HUES6 (cell line): Measurements from ENCODE around the gene HTT.

Experiments
- H3K27ac ChIP-seq: 2 replicates; pipeline ENCODE4 v1.7.0; 2013; ENCODE audit warnings: low read depth, mild to moderate bottlenecking, low read length, inconsistent platforms
- H3K27me3 ChIP-seq: 2 replicates; pipeline ENCODE4 v1.6.1; 2013; ENCODE audit warnings: low read length; ENCODE audit not compliant: control insufficient read depth, insufficient read depth
- H3K36me3 ChIP-seq: 2 replicates; pipeline ENCODE4 v1.6.1; 2013; ENCODE audit warnings: low read length; ENCODE audit not compliant: control insufficient read depth, insufficient read depth
- H3K4me1 ChIP-seq: 2 replicates; pipeline ENCODE4 v1.6.1; 2013; ENCODE audit warnings: low read length; ENCODE audit not compliant: control insufficient read depth, insufficient read depth
- H3K4me3 ChIP-seq: 2 replicates; pipeline ENCODE4 v1.5.1; 2013; ENCODE audit warnings: low read depth, low read length
- H3K9ac ChIP-seq: one replicate; pipeline ENCODE4 v1.6.1; 2013; ENCODE audit warnings: mild to moderate bottlenecking, low read length
- H3K9me3 ChIP-seq: 2 replicates; pipeline ENCODE4 v1.6.1; 2013; ENCODE audit warnings: low read depth, low read length; ENCODE audit not compliant: control insufficient read depth, insufficient read depth

The HTT gene

DNA sequence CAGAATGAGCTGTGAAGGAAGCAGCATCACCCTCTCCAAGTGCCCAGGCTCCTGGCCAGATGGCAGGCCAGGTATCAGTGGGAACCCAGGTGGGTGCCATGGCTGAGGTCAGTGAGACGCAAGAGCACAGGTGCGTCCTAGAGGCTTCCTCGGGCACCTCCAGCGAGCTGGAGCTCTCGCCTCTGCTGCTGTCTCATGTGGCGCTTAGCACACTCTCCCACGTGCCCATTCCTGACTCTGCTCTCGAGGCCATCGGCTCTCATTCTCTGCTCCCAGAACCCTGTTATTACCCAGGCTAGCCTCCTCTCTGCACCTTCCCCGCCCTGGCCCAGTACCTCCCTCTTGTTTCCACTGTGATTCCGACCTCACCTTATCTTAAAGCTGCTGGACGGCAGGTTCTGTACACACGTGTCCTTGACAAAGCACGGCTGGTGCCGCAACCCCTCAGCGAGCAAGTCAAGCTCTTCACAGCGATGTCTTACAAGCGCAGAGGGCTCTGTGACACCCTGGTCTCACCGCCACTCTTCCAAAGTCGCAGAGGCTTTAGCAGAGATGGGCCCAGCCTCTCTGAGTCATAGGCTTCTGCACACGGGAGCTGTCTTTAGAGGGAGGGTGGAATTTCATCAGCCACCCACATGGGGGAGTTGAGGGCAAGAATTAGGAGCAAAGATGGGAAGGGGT, 159.1 kb downstream of the HTT start:
- Histone ChIP-seq H3K9ac (no peak overlapping the region), H3K4me1 (peaks cover 11% of the 10 kb centered on the region), H3K27ac (no peak overlapping the region), H3K4me3 (no peak overlapping the region), H3K27me3 (peaks cover 4% of the 10 kb centered on the region; the same call in 1 of the 2 replicates), H3K9me3 (no peaks in the 10 kb centered on the region), H3K36me3 (peaks cover 88% of the 10 kb centered on the region)

GRCh38 chr4:3234171-3235029, 159.9 kb downstream of the HTT start:
- Histone ChIP-seq H3K27ac (no peak overlapping the region), H3K9me3 (no peaks in the 10 kb centered on the region), H3K27me3 (peaks cover 4% of the 10 kb centered on the region; the same call in 1 of the 2 replicates), H3K36me3 (peaks cover 87% of the 10 kb centered on the region), H3K4me3 (no peak overlapping the region), H3K9ac (no peak overlapping the region), H3K4me1 (peaks cover 11% of the 10 kb centered on the region)

- Histone ChIP-seq H3K36me3 (peaks cover 87% of the 10 kb centered on the region), H3K9ac (no peak overlapping the region), H3K4me1 (peaks cover 11% of the 10 kb centered on the region), H3K27ac (no peak overlapping the region), H3K27me3 (peaks cover 4% of the 10 kb centered on the region; the same call in 1 of the 2 replicates), H3K4me3 (no peak overlapping the region), H3K9me3 (no peaks in the 10 kb centered on the region)
Measured at GRCh38 chr4:3235030-3235345, 160.5 kb downstream of the HTT start.

DNA sequence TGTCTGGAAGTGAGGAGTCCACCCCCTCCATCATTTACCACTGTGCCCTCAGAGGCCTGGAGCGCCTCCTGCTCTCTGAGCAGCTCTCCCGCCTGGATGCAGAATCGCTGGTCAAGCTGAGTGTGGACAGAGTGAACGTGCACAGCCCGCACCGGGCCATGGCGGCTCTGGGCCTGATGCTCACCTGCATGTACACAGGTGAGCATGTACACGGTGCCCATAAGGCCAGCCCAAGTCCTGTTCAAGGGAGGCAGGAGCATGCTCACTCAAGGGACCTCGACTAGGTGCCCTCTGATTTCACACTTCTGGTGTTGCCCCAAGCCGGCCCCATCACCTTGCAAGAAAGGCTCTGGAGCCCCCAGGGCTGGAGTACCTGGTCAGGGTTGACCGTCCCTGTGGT, 161.1 kb downstream of the HTT start:
- no peak overlapping the region for H3K9ac ChIP-seq
- peaks cover 4% of the 10 kb centered on the region; the same call in 1 of the 2 replicates for H3K27me3 ChIP-seq
- H3K27ac ChIP-seq: no peak overlapping the region
- H3K4me1 ChIP-seq: peaks cover 11% of the 10 kb centered on the region
- no peaks in the 10 kb centered on the region for H3K9me3 ChIP-seq
- no peak overlapping the region for H3K4me3 ChIP-seq
- peaks cover 87% of the 10 kb centered on the region for H3K36me3 ChIP-seq

- no peak overlapping the region for H3K9ac ChIP-seq
- no peak overlapping the region for H3K4me3 ChIP-seq
- no peak overlapping the region for H3K27ac ChIP-seq
- H3K36me3 ChIP-seq: peaks cover 87% of the 10 kb centered on the region
- no peaks in the 10 kb centered on the region for H3K9me3 ChIP-seq
- peaks cover 13% of the 10 kb centered on the region for H3K4me1 ChIP-seq
- peaks cover 4% of the 10 kb centered on the region; the same call in 1 of the 2 replicates for H3K27me3 ChIP-seq
Measured at GRCh38 chr4:3236326-3236878, 161.9 kb downstream of the HTT start.

DNA sequence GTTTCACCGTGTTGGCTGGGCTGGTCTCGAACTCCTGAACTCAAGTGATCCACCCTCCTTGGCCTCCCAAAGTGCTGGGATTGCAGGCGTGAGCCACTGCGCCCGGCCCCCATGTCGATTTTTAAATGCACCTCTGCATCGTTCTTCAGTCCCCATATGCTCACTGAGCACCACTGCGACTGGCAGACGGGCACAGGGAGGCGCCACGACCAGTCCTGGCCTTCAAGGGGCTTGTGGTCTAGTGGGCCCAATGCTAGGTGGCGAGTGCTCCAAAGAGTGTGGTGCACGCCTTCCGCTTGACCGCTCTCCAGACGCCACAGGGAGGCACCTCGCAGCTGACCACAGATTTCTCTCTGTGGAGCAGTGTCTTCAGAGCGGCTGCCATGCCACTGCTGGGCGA, 162.8 kb downstream of the HTT start:
- Histone ChIP-seq H3K9me3 (no peaks in the 10 kb centered on the region), H3K9ac (no peak overlapping the region), H3K36me3 (peaks cover 87% of the 10 kb centered on the region), H3K27ac (no peak overlapping the region), H3K4me3 (no peak overlapping the region), H3K27me3 (peaks cover 4% of the 10 kb centered on the region; the same call in 1 of the 2 replicates), H3K4me1 (peaks cover 17% of the 10 kb centered on the region)

DNA sequence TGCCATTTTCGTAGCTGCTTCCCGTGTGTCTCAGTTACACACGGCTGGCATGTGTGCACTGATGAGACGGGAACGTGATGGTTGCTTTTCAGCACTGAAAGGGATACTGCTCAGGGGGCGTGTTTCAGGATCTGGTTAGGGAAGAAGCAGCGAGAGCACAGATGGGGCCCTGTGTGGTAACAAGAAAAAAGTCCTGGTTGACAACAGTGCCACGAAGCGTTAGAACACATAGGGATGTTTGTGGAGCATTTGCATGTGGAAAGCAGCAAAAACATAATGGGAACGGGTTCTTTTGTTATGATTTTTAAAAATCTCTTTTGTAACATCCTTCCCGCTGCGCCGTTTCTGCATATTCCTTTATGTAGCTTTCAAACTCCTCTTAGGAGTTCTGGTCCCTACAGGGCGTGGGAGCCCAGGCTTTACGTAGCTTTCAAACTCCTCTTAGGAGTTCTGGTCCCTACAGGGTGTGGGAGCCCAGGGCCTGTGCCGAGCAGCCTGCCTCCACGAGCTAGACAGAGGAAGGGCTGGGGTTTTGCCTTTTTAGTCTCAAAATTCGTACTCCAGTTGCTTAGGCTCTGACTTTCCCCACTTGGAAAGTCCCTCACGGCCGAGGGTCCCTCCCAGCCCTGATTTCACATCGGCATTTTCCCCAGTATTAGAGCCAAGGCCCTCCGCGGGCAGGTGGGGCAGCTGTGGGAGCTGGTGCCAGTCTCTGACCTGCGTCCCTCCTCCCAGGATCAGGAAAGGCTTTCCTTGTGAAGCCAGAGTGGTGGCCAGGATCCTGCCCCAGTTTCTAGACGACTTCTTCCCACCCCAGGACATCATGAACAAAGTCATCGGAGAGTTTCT, 163.5 kb downstream of the HTT start:
- H3K9me3 ChIP-seq: no peaks in the 10 kb centered on the region
- H3K27me3 ChIP-seq: peaks cover 4% of the 10 kb centered on the region; the same call in 1 of the 2 replicates
- H3K4me3 ChIP-seq: no peak overlapping the region
- H3K4me1 ChIP-seq: peaks cover 17% of the 10 kb centered on the region
- no peak overlapping the region for H3K9ac ChIP-seq
- H3K36me3 ChIP-seq: peaks cover 86% of the 10 kb centered on the region
- no peak overlapping the region for H3K27ac ChIP-seq

GRCh38 chr4:3238721-3239120, 164.2 kb downstream of the HTT start:
- Histone ChIP-seq H3K27me3 (peaks cover 4% of the 10 kb centered on the region; the same call in 1 of the 2 replicates), H3K9me3 (no peaks in the 10 kb centered on the region), H3K4me3 (no peak overlapping the region), H3K4me1 (peaks cover 17% of the 10 kb centered on the region), H3K36me3 (peaks cover 86% of the 10 kb centered on the region), H3K9ac (no peak overlapping the region), H3K27ac (no peak overlapping the region)

- no peak overlapping the region for H3K4me3 ChIP-seq
- H3K4me1 ChIP-seq: peaks cover 17% of the 10 kb centered on the region
- peaks cover 80% of the 10 kb centered on the region for H3K36me3 ChIP-seq
Measured at GRCh38 chr4:3239303-3239702, 164.8 kb downstream of the HTT start.

DNA sequence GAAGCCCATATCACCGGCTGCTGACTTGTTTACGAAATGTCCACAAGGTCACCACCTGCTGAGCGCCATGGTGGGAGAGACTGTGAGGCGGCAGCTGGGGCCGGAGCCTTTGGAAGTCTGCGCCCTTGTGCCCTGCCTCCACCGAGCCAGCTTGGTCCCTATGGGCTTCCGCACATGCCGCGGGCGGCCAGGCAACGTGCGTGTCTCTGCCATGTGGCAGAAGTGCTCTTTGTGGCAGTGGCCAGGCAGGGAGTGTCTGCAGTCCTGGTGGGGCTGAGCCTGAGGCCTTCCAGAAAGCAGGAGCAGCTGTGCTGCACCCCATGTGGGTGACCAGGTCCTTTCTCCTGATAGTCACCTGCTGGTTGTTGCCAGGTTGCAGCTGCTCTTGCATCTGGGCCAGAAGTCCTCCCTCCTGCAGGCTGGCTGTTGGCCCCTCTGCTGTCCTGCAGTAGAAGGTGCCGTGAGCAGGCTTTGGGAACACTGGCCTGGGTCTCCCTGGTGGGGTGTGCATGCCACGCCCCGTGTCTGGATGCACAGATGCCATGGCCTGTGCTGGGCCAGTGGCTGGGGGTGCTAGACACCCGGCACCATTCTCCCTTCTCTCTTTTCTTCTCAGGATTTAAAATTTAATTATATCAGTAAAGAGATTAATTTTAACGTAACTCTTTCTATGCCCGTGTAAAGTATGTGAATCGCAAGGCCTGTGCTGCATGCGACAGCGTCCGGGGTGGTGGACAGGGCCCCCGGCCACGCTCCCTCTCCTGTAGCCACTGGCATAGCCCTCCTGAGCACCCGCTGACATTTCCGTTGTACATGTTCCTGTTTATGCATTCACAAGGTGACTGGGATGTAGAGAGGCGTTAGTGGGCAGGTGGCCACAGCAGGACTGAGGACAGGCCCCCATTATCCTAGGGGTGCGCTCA, 165.8 kb downstream of the HTT start:
- Histone ChIP-seq H3K4me1 (peaks cover 17% of the 10 kb centered on the region), H3K4me3 (no peak overlapping the region), H3K27me3 (peaks cover 4% of the 10 kb centered on the region; the same call in 1 of the 2 replicates), H3K9ac (no peak overlapping the region), H3K27ac (no peak overlapping the region), H3K9me3 (no peaks in the 10 kb centered on the region), H3K36me3 (peaks cover 70% of the 10 kb centered on the region)

More at GRCh38 chr4:3239303-3239702, 164.8 kb downstream of the HTT start:
- Histone ChIP-seq H3K9me3 (no peaks in the 10 kb centered on the region), H3K9ac (no peak overlapping the region), H3K27ac (no peak overlapping the region), H3K27me3 (peaks cover 4% of the 10 kb centered on the region; the same call in 1 of the 2 replicates)
